Measurements from ENCODE around the gene PRR23B. TPM values are rescaled to one million over a fixed set of nuclear protein-coding genes. Genes with fewer than 3 reads are reported as not detected.

Gene PRR23B
- total RNA-seq, 1 experiment from 2014 or later, result not detected

DNA sequence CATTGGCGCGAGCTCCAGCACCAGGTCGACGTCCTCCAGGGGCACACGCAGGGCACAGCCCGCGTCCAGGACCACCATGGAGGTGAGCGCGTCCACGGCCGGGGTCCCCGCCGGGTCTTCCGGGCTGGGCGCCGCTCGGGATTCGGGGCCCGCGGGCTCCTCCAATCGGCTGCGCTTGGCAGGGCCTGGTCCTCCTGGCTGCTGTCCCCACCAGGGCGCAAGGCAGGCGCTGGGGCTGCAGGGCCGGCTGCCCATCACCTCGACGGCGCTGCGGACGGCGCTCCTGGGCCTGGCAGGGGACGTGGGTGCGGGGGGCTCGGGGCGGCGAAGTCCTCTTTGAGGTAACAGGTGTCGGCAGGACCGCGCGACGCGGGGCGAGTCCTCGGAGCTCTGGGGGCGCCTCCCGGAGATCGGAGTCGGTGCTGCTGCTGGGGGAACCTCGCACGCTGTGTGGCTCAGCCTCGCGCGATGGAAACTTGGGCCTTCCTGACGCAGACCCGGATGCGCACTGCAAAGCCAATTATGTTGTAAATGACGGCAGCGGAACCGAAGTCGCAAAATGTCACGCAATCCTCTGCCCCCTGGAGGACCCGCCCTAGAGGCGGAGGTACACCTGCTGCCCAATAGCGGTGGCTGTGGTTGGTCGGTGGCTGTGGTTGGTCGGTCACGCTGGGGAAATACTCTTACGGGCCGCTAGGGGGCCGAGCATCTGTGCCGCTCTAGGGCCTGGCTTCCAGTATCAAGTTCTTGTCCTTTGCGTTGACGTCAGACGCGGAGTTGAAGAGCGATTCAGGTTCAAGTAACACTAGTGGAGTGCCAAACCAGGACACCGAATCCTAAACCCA lies 23.9 kb upstream of the PRR23B start, which contains the start of gene PRR23C:
PRR23C (minus strand) TSS at position 527 of the 845 bp plus-strand sequence; CDS start at position 255, 272 bp downstream.
- H2AK5ac ChIP-seq (ENCODE audit: insufficient read length, low read length), result no peak within 1 kb of the TSS
- H4K5ac ChIP-seq (ENCODE audit: insufficient read length, low read depth, low read length), result no peak within 1 kb of the TSS
- H3K9me3 ChIP-seq (ENCODE audit: control insufficient read depth, low read depth, low read length), result no peaks in the 10 kb centered on the region
- no peak within 1 kb of the TSS for H3K18ac ChIP-seq (ENCODE audit: insufficient read length, low read depth, low read length)
- no peak within 1 kb of the TSS for H2BK120ac ChIP-seq (ENCODE audit: low read depth, low read length, poor library complexity, severe bottlenecking)
- no peak within 1 kb of the TSS for H4K91ac ChIP-seq (ENCODE audit: insufficient read length, low read depth, low read length)
- H3K79me2 ChIP-seq (ENCODE audit: insufficient read depth, low read length), result no peaks in the 10 kb centered on the region
- H3K27me3 Mint-ChIP-seq (ENCODE audit: low read depth), result peaks cover 2% of the 10 kb centered on the region; the same call in 1 of the 2 replicates
- no peaks in the 10 kb centered on the region for H3K27me3 ChIP-seq (ENCODE audit: insufficient read depth, low read length)
- H3K79me1 ChIP-seq (ENCODE audit: insufficient read depth, low read depth, low read length, poor library complexity, severe bottlenecking), result no peaks in the 10 kb centered on the region
- no peak within 1 kb of the TSS for H3K27ac Mint-ChIP-seq
- no peak within 1 kb of the TSS for H3K56ac ChIP-seq (ENCODE audit: insufficient read length, low read depth, low read length)
- no peak within 1 kb of the TSS for H3K23ac ChIP-seq (ENCODE audit: insufficient read length, low read depth, low read length)
- no peak within 1 kb of the TSS for H2BK5ac ChIP-seq (ENCODE audit: insufficient read length, low read length)
- H2BK15ac ChIP-seq (ENCODE audit: low read depth, low read length), result no peak within 1 kb of the TSS
- H3T11ph ChIP-seq (ENCODE audit: low read length), result no peak within 1 kb of the TSS
- H3K4me3 Mint-ChIP-seq, result no peak within 1 kb of the TSS
- no peak within 1 kb of the TSS for H2BK12ac ChIP-seq (ENCODE audit: insufficient read length, low read depth, low read length)
- no peak within 1 kb of the TSS for H2AFZ ChIP-seq (ENCODE audit: low read length)
- no peaks in the 10 kb centered on the region for H3K23me2 ChIP-seq (ENCODE audit: insufficient read length, low read depth, low read length, poor library complexity, severe bottlenecking)
- no peak within 1 kb of the TSS for H3K9ac ChIP-seq (ENCODE audit: extremely low read depth, insufficient read length, low read length)
- H3K27ac ChIP-seq (ENCODE audit: insufficient read length, low read depth, low read length), result no peak within 1 kb of the TSS
- DNase-seq, result no peak
- H3K4me2 ChIP-seq (ENCODE audit: insufficient read depth, insufficient read length, low read length), result no peak within 1 kb of the TSS
- no peak within 1 kb of the TSS for H2BK20ac ChIP-seq (ENCODE audit: low read depth, low read length, poor library complexity, severe bottlenecking)
- TF ChIP-seq, protein P1, sequence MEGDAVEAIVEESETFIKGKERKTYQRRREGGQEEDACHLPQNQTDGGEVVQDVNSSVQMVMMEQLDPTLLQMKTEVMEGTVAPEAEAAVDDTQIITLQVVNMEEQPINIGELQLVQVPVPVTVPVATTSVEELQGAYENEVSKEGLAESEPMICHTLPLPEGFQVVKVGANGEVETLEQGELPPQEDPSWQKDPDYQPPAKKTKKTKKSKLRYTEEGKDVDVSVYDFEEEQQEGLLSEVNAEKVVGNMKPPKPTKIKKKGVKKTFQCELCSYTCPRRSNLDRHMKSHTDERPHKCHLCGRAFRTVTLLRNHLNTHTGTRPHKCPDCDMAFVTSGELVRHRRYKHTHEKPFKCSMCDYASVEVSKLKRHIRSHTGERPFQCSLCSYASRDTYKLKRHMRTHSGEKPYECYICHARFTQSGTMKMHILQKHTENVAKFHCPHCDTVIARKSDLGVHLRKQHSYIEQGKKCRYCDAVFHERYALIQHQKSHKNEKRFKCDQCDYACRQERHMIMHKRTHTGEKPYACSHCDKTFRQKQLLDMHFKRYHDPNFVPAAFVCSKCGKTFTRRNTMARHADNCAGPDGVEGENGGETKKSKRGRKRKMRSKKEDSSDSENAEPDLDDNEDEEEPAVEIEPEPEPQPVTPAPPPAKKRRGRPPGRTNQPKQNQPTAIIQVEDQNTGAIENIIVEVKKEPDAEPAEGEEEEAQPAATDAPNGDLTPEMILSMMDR (conservative IDR thresholded peaks at IDR 0.05), result peak; percentile 38; the same call in 2 of the 3 replicates
- H3K14ac ChIP-seq (ENCODE audit: insufficient read depth, low read length), result no peak within 1 kb of the TSS
- peaks cover 18 to 20% of the 10 kb centered on the region in 2 experiments for H3K9me3 Mint-ChIP-seq
- H4K8ac ChIP-seq (replicated peaks; ENCODE audit: insufficient read length, low read depth, low read length), result no peak within 1 kb of the TSS
- no peaks in the 10 kb centered on the region for H3K4me1 Mint-ChIP-seq
- WGBS (ENCODE audit: extremely low coverage, insufficient read length, low lambda C conversion rate), result no CpG with 5 or more reads among the region's 77 CpGs
- H3K36me3 Mint-ChIP-seq (ENCODE audit: insufficient read depth in 1 of 3, low read depth in 3 of 3), result peaks cover 0 to 18% (median 3%) of the 10 kb centered on the region in 3 experiments; a peak in 5 of 7 replicates
- H3K4ac ChIP-seq (ENCODE audit: low read depth, low read length), result no peak within 1 kb of the TSS
- H3K4me1 ChIP-seq (ENCODE audit: insufficient read depth, low read length), result no peaks in the 10 kb centered on the region
- no peaks in the 10 kb centered on the region for H4K20me1 ChIP-seq (ENCODE audit: control insufficient read depth, insufficient read depth, insufficient read length)

Measured in H9 (cell line).